Fibroblast of skin of left quadriceps (primary cell): Measurements from ENCODE around the gene TMEM45A.

Experiments used
- DNase-seq, 2 experiments: peaks; one replicate each; pipeline ENCODE4 v3.0.0-alpha.2; 2013; ENCODE audit warnings: low read depth in 2 of 2

TMEM45A gene

GRCh38 chr3:100613721-100614390 lies 121.4 kb downstream of the TMEM45A start:
- no peak for DNase-seq

DNA sequence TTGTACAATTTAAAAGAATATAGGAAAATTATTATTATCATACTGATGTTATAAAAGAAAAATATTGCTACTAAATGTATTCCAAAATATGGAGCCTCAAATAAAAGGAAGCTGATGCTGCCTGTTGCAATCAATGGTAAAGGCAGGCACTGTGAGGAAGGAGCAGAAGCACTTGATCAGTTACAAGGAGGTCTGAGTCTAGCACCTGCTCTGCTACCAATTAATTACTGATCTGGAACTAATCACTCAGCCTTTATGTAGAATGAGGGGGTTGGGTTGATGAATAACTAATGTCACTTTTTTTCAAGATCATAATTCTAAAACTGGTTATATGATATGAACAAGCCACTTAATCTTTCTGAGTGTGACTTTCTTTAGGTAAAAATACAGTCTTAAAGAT lies 122.5 kb downstream of the TMEM45A start:
- no peak for DNase-seq

DNA sequence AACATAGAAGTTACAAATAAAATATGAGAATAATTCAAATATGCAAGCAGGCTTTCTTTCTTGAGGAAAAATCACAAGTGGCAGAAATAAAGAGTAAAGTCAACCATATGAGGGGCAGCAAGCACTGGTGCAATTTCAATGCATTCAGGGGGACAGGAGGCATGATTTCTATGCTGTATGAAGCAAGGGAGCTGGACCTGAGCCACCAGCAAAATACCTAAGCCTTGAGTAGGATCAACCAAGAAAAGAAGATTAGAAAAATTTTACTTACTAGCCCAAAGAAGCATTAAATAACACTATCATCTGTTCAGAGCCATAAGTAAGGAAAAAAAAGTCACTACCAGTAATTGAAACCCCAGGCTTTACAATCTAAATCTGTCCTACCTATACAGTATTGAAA lies 123.3 kb downstream of the TMEM45A start:
- DNase-seq: peak; percentile 31 to 37

GRCh38 chr3:100621251-100621650 lies 128.8 kb downstream of the TMEM45A start:
- no peak for DNase-seq
